ENCODE results near the gene ABCF2. TPM values are rescaled to one million over a fixed set of nuclear protein-coding genes. Genes with fewer than 3 reads are reported as not detected.

ABCF2 gene
- total and polyA plus RNA-seq, 8 donors = 20.3 to 40.6 (median 25.8) TPM

DNA sequence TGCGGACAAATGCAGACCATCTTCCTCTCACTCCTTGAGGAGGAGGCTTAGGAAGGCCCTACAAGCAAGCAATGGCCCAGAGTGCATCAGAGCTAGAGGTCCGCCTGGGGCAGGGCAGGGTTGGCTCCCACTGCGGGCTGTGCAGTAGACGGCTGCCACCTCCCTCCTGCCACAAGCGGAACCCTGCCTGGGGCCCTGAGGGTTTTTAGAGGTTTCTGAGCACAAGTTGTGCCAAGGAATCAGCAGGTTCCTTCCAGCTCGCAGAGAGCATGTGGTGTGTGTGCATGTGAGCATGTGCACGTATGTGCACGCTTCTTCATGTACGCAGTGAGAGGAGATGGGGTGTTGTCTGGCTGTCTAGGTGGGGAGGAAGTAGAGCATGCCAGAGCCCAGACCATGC, 47.4 kb upstream of the ABCF2 start:
- Histone ChIP-seq H3K4me1 (peaks cover 6 to 61% of the 10 kb centered on the region in 2 donors), H3K4me3 (no peak overlapping the region), H3K36me3 (peaks cover 0 to 3% of the 10 kb centered on the region in 2 donors), H3K27me3 (peaks cover 0 to 10% of the 10 kb centered on the region in 2 donors), H3K9me3 (no peaks in the 10 kb centered on the region), H3K27ac (peak overlapping the region in 1 of 2 donors; percentile 88)
- TF ChIP-seq CTCF (IDR thresholded peaks at IDR 0.05) = no peak
- intact Hi-C loops (cut with DNase I) = no loop called here
- DNase-seq = no peak
- no peak for ATAC-seq

- intact Hi-C loops (cut with DNase I) = no loop called here
- no peak for TF ChIP-seq CTCF (IDR thresholded peaks at IDR 0.05)
- Histone ChIP-seq H3K27me3 (peaks cover 0 to 10% of the 10 kb centered on the region in 2 donors), H3K27ac (peak overlapping the region in 1 of 2 donors; percentile 88), H3K36me3 (peaks cover 0 to 3% of the 10 kb centered on the region in 2 donors), H3K4me1 (peaks cover 6 to 61% of the 10 kb centered on the region in 2 donors), H3K4me3 (no peak overlapping the region), H3K9me3 (no peaks in the 10 kb centered on the region)
- ATAC-seq = no peak
- DNase-seq = peak in 1 of 4 donors; percentile 90
Measured at GRCh38 chr7:151273651-151274390, 46.8 kb upstream of the ABCF2 start.

DNA sequence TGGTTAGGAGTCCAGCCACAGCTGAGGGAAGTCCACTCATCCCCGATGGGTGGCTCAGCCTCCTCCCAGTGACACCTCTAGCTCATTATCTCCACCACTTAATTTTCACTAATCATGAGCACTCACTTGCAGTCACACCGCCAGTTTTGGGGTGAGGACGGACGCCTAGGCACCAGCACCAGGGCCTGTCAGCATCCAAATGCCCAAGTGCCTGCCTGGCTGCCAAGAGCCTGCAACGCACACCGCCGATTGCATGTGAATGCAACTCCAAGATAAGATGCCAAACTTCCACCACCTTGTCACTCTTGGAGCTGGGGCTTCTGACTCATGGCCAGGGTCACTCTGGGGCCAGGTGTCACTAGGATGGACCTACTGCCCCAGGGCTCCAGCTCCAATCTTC, 45.9 kb upstream of the ABCF2 start:
- intact Hi-C loops (cut with DNase I) = no loop called here
- H3K27ac ChIP-seq = peak overlapping the region in 1 of 2 donors; percentile 88
- H3K4me1 ChIP-seq = peaks cover 6 to 61% of the 10 kb centered on the region in 2 donors
- H3K4me3 ChIP-seq = no peak overlapping the region
- H3K36me3 ChIP-seq = peaks cover 0 to 3% of the 10 kb centered on the region in 2 donors
- peaks cover 0 to 8% of the 10 kb centered on the region in 2 donors for H3K27me3 ChIP-seq
- DNase-seq = no peak
- no peak for ATAC-seq
- no peak for TF ChIP-seq CTCF (IDR thresholded peaks at IDR 0.05)
- H3K9me3 ChIP-seq = no peaks in the 10 kb centered on the region

- DNase-seq (no peak), ATAC-seq (no peak)
- TF ChIP-seq CTCF (IDR thresholded peaks at IDR 0.05) = no peak
- H3K27me3 ChIP-seq = peaks cover 0 to 3% of the 10 kb centered on the region in 2 donors
- peak overlapping the region; percentile 51 to 88 for H3K27ac ChIP-seq
- intact Hi-C loops (cut with DNase I) = no loop called here
- H3K4me3 ChIP-seq = no peak overlapping the region
- H3K4me1 ChIP-seq = peaks cover 6 to 58% of the 10 kb centered on the region in 2 donors
- peaks cover 0 to 3% of the 10 kb centered on the region in 2 donors for H3K36me3 ChIP-seq
- H3K9me3 ChIP-seq = no peaks in the 10 kb centered on the region
Measured at GRCh38 chr7:151272405-151272804, 45.4 kb upstream of the ABCF2 start.

GRCh38 chr7:151271699-151272355, 44.8 kb upstream of the ABCF2 start:
- Histone ChIP-seq H3K27ac (peak overlapping the region; percentile 51 to 88), H3K4me3 (no peak overlapping the region), H3K9me3 (no peaks in the 10 kb centered on the region), H3K36me3 (peaks cover 0 to 3% of the 10 kb centered on the region in 2 donors), H3K4me1 (peaks cover 6 to 53% of the 10 kb centered on the region in 2 donors), H3K27me3 (no peaks in the 10 kb centered on the region)
- TF ChIP-seq CTCF (IDR thresholded peaks at IDR 0.05) = no peak
- intact Hi-C loops (cut with DNase I) = no loop called here
- DNase-seq (peak in 3 of 4 donors; percentile 49 to 81 (median 70)), ATAC-seq (peak; percentile 85)
